Measurements from ENCODE around the gene NLRP12.
A peak's percentile ranks its signal among the peaks of the same experiment; 100 is the strongest.
"Not testable (repeated sequence)": the region's sequence is repeated elsewhere in the genome, so short reads cannot be mapped to it uniquely, and the experiment has no call there.

NLRP12 gene

GRCh38 chr19:53826876-53827275 lies 2.8 kb upstream of the NLRP12 start:
- DNase-seq, result peak; percentile 30

GRCh38 chr19:53823380-53824120 lies 564 bp downstream of the NLRP12 start:
- no peak for DNase-seq

GRCh38 chr19:53819861-53820260 lies 4.3 kb downstream of the NLRP12 start:
- no peak for DNase-seq

GRCh38 chr19:53818756-53819155 lies 5.4 kb downstream of the NLRP12 start:
- no peak for DNase-seq

GRCh38 chr19:53813996-53814395 lies 10.1 kb downstream of the NLRP12 start:
- DNase-seq, result peak; percentile 82

- peak; percentile 12 for DNase-seq
Observed at GRCh38 chr19:53812335-53812734, 11.8 kb downstream of the NLRP12 start.

GRCh38 chr19:53810891-53811290 lies 13.2 kb downstream of the NLRP12 start:
- DNase-seq, result no peak

- no peak for DNase-seq
Observed at GRCh38 chr19:53810187-53810546, 13.9 kb downstream of the NLRP12 start.

- no peak for DNase-seq
Observed at GRCh38 chr19:53809518-53810186, 14.5 kb downstream of the NLRP12 start.

- peak; percentile 76 for DNase-seq
Observed at GRCh38 chr19:53808710-53809125, 15.4 kb downstream of the NLRP12 start.

- no peak for DNase-seq
Observed at GRCh38 chr19:53801257-53801656, 22.9 kb downstream of the NLRP12 start.

- DNase-seq, result no peak
Observed at GRCh38 chr19:53795019-53795418, 29.1 kb downstream of the NLRP12 start.

- peak; percentile 89 for DNase-seq
Observed at GRCh38 chr19:53792721-53793433, 31.2 kb downstream of the NLRP12 start.

- DNase-seq, result no peak
Observed at GRCh38 chr19:53789708-53790678, 34.1 kb downstream of the NLRP12 start.

- no peak for DNase-seq
Observed at GRCh38 chr19:53787266-53787665, 36.8 kb downstream of the NLRP12 start.

- no peak for DNase-seq
Observed at GRCh38 chr19:53786744-53787143, 37.4 kb downstream of the NLRP12 start.

- no peak for DNase-seq
Observed at GRCh38 chr19:53785196-53785889, 38.8 kb downstream of the NLRP12 start.

GRCh38 chr19:53782698-53783097 lies 41.4 kb downstream of the NLRP12 start:
- DNase-seq, result no peak

GRCh38 chr19:53781332-53781731 lies 42.8 kb downstream of the NLRP12 start:
- not testable (repeated sequence) for DNase-seq

- no peak for DNase-seq
Observed at GRCh38 chr19:53780506-53780905, 43.6 kb downstream of the NLRP12 start.

- DNase-seq, result no peak
Observed at GRCh38 chr19:53775524-53775923, 48.6 kb downstream of the NLRP12 start.

- not testable (repeated sequence) for DNase-seq
Observed at GRCh38 chr19:53774491-53774890, 49.6 kb downstream of the NLRP12 start.

Measured in MV-4-11 (cell line).